ENCODE measurements around the gene VWC2L.

Gene VWC2L

DNA sequence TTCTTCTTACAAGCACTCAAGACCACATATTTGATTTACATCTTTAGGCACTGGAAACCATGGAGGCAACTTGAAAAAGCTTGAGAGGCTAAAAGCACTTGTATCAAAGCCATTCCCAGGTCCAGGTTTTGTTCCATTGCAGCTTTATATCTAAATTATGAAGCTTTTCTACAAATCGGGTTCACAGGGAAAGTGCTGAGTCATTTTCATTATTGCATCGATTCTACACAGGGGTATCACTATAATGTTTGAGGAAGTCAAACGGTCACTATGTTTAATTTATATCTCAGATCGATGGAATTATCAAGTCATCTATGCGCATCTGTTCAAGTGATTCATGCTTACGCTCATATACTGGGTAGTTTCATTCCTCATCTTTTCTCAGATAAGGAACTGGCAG lies 118.7 kb downstream of the VWC2L start:
- DNase-seq (no peak), ATAC-seq (replicated peaks) (no peak)
- Mint-ChIP-seq H3K27me3 (peaks cover 0 to 9% of the 10 kb centered on the region in 2 donors), H3K27ac (no peak overlapping the region), H3K4me3 (no peak overlapping the region), H3K36me3 (ENCODE audit: insufficient read depth) (no peaks in the 10 kb centered on the region), H3K9me3 (no peaks in the 10 kb centered on the region), H3K4me1 (ENCODE audit: low read depth in 2 of 2) (no peaks in the 10 kb centered on the region)

DNA sequence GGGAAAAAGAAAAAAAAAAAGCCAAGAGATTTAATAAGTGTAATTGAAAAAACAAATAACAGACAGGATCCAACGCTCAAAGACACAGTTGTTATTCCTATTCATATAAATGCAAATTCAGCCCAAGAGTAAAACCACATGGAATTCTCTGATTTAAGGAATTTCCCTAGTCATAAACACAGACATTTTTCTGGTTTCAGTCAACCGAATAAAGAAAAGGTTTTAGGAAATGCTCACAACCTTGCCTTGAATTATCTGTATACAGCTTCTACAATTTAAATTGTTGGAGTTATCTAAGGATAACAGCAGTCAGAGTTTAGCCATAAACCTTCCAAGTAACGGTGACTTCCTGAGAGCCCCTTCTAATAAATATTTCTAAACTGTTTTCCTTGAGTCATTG lies 122.7 kb downstream of the VWC2L start:
- no peak for DNase-seq
- no peak overlapping the region for H3K27ac Mint-ChIP-seq

DNA sequence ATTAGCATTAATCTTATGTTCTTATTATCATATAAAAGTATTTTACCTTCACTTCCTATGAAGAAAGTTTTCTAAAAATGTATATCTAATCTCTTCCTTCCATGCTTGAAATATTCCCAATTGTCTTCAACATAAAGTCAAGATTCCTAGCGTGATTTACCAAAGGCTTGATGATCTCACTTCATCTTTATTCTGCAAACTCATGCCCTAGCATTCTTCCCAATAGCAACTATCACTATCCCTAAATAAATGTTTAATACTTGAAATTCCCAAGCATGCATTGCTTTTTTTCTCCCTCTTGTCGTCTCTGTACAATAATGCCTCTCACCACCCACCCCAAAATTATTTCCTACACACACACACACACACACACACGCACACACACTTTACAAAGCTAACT lies 125.8 kb downstream of the VWC2L start:
- ATAC-seq (replicated peaks) (no peak), DNase-seq (no peak)
- no peaks in the 10 kb centered on the region for H3K4me1 Mint-ChIP-seq (ENCODE audit: low read depth in 2 of 2)
- no peak overlapping the region for H3K27ac Mint-ChIP-seq
- H3K27me3 Mint-ChIP-seq: peaks cover 0 to 10% of the 10 kb centered on the region in 2 donors
- no peaks in the 10 kb centered on the region for H3K36me3 Mint-ChIP-seq (ENCODE audit: insufficient read depth)
- H3K9me3 Mint-ChIP-seq: no peaks in the 10 kb centered on the region
- H3K4me3 Mint-ChIP-seq: no peak overlapping the region

More for the DNA sequence above, 122.7 kb downstream of the VWC2L start:
- no peak for ATAC-seq (replicated peaks)
- Mint-ChIP-seq H3K9me3 (no peaks in the 10 kb centered on the region), H3K27me3 (peaks cover 9 to 10% of the 10 kb centered on the region in 2 donors), H3K4me3 (no peak overlapping the region), H3K4me1 (ENCODE audit: low read depth in 2 of 2) (no peaks in the 10 kb centered on the region), H3K36me3 (ENCODE audit: insufficient read depth) (no peaks in the 10 kb centered on the region)

DNA sequence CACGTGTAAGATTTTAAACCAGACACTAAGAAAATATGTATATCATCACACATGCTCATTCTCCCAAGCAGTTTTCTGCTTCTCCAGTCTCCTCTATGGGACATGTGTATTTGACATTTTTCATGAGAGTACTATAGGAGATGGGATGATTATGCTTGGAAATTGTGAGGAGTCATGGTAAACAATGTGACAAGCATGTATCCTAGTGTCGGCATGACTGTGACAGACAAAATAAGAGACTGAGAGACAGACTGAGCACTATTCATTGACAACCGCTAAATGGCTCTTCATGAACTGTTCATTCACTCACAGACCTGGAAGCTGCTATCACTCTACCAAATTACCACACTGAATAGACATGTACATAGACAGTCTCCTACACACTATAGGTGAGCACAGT lies 127.1 kb downstream of the VWC2L start:
- no peaks in the 10 kb centered on the region for H3K36me3 Mint-ChIP-seq (ENCODE audit: insufficient read depth)
- no peaks in the 10 kb centered on the region for H3K4me1 Mint-ChIP-seq (ENCODE audit: low read depth in 2 of 2)
- no peaks in the 10 kb centered on the region for H3K9me3 Mint-ChIP-seq
- DNase-seq (no peak), ATAC-seq (replicated peaks) (no peak)
- H3K27me3 Mint-ChIP-seq: peaks cover 0 to 15% of the 10 kb centered on the region in 2 donors
- no peak overlapping the region for H3K27ac Mint-ChIP-seq
- no peak overlapping the region for H3K4me3 Mint-ChIP-seq

DNA sequence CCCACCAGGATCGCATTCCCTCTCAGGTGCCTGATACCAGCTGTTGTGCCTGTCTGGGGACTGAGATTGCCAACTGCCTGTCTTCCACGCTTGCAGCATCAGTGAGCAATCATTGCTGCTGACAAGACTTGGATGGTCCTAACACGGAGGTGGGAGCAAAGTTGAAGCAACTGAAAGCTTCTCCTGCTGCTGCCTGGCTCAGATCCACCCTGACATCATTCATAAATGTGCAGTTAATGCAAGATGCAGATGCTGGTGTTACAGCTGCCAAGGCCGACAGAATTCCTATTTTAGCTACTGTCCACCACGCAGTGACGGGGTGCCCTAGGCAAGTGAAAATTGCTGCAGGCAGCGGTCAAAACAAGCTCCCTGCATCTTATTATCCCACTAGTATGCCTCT lies 131.4 kb downstream of the VWC2L start:
- Mint-ChIP-seq H3K9me3 (no peaks in the 10 kb centered on the region), H3K36me3 (ENCODE audit: insufficient read depth) (no peaks in the 10 kb centered on the region), H3K4me3 (no peak overlapping the region), H3K4me1 (ENCODE audit: low read depth in 2 of 2) (peaks cover 0 to 3% of the 10 kb centered on the region in 2 donors), H3K27me3 (peaks cover 0 to 11% of the 10 kb centered on the region in 2 donors), H3K27ac (no peak overlapping the region)
- no peak for DNase-seq
- no peak for ATAC-seq (replicated peaks)

DNA sequence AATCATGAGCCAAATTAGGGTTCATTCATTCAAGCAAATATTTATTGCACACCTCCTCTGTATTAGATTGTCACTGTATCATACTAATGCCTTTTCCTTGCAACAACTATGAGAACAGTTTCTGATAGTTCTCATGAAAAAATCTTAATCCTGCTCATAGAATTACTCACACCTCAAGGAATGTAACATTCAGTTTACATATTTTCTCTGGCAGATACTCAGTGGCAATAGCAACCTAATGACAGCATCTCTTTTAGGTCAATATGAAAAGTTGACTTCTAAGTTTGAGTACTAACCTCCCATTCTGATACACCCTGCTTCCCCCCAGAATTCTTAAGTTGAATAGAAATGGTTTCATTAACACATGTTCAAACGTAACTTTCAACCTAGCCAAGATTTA lies 132.0 kb downstream of the VWC2L start:
- Mint-ChIP-seq H3K4me1 (ENCODE audit: low read depth in 2 of 2) (peaks cover 0 to 3% of the 10 kb centered on the region in 2 donors), H3K27ac (no peak overlapping the region), H3K4me3 (no peak overlapping the region), H3K27me3 (peaks cover 0 to 7% of the 10 kb centered on the region in 2 donors), H3K9me3 (no peaks in the 10 kb centered on the region), H3K36me3 (ENCODE audit: insufficient read depth) (no peaks in the 10 kb centered on the region)
- ATAC-seq (replicated peaks): no peak
- DNase-seq: no peak

DNA sequence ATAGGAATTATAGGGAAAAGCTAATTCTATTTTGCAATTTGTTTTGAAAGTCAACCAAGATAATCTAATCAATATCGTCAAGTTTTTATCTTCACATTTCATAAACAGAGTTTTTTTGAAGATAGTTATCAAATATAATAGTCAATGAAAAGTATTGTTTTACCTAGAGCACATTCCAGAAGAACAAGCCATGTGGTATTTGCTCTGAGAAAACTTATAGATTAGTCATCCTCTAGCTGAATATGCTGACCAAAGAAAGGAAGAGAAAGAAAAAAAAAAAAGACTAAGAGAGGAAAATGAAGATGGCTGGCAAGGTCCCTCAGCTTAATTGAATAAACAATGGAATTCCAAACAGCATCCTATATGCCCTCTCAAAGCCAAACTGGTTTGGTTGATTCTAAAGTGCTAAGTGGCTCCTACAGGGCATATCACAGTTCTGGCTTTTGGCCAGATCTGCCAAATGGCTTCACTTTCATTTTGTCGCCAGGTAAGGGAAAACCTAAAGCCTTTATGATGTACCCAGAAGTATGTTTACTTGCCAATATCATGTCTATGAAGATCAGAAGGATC lies 132.6 kb downstream of the VWC2L start:
- ATAC-seq (replicated peaks) (no peak), DNase-seq (no peak)
- Mint-ChIP-seq H3K36me3 (ENCODE audit: insufficient read depth) (no peaks in the 10 kb centered on the region), H3K27ac (no peak overlapping the region), H3K9me3 (no peaks in the 10 kb centered on the region), H3K4me1 (ENCODE audit: low read depth in 2 of 2) (peaks cover 0 to 3% of the 10 kb centered on the region in 2 donors), H3K27me3 (peaks cover 0 to 7% of the 10 kb centered on the region in 2 donors), H3K4me3 (no peak overlapping the region)

DNA sequence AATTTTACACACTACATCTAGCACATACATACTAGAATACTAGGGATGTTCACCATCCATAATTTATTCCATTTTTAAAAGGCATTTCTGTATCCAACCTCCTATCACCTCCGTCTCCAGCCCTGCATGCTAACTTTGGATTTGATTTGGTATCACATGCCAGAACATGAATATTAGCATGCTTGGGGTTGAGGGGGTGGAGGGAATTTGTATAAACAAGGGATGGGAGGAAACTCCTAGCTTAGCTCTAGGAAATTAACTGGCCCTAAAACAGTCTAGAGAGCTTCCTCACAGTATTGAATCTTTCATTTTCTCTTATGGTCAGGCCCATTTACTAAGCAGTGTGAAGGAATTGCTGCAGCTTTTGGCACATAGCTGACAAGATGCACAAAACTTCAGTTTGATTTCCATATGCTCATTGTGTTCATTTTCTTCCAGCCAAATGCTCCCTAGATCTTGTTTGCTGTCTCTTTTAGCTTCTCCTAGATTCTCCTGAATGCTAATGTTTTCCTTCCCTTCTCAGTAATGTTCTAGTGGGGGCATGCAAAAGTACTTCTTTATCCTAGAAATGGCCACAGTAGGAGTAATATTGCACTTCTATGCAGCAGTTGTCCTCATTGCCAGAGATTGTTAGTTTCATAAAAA lies 135.2 kb downstream of the VWC2L start:
- Mint-ChIP-seq H3K4me1 (ENCODE audit: low read depth in 2 of 2) (peaks cover 0 to 3% of the 10 kb centered on the region in 2 donors), H3K9me3 (no peaks in the 10 kb centered on the region), H3K36me3 (ENCODE audit: insufficient read depth) (no peaks in the 10 kb centered on the region), H3K4me3 (no peak overlapping the region), H3K27me3 (peaks cover 0 to 7% of the 10 kb centered on the region in 2 donors), H3K27ac (no peak overlapping the region)
- no peak for ATAC-seq (replicated peaks)
- DNase-seq: no peak

DNA sequence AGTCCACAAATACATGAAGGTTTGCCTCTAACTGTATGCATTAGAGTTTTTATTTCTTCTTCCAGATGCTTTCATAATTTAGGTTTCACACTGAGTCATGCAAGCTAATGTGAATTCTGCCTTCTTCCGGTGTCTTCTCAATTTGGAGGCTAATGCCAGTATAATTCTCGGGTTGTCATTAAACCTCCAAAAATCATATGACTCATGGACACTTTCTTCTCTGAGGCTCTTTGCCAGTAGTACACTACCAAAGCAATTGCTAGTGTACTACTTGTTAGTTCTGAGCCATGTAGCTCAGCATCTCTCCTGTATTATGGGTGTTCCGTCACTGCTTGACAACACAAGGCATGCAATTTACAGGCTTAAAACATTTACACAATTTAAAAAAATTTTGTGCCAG lies 137.1 kb downstream of the VWC2L start:
- Mint-ChIP-seq H3K4me1 (ENCODE audit: low read depth in 2 of 2) (peaks cover 0 to 3% of the 10 kb centered on the region in 2 donors), H3K27ac (no peak overlapping the region), H3K27me3 (peaks cover 0 to 2% of the 10 kb centered on the region in 2 donors), H3K9me3 (no peaks in the 10 kb centered on the region), H3K36me3 (ENCODE audit: insufficient read depth) (no peaks in the 10 kb centered on the region), H3K4me3 (no peak overlapping the region)
- ATAC-seq (replicated peaks) (no peak), DNase-seq (no peak)

DNA sequence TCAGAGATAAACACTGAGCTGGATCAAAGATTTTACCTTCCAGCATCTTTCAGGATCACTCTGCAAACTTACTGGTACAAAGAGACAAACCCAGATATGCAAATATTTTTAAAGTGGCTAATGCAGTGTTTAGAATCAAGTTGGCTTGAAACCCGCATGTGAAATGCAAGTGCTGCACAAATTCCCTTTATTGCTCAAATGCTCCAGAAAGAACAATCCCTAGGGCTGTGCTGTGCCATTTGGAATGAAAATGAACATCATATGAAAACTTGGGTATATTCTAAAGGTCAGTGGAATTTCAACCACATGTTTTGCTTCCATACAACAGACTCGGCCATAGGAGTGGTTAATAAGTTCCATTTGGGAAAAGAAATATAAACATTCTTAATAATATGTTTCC lies 139.1 kb downstream of the VWC2L start:
- H3K9me3 Mint-ChIP-seq: no peaks in the 10 kb centered on the region
- H3K4me1 Mint-ChIP-seq (ENCODE audit: low read depth in 2 of 2): no peaks in the 10 kb centered on the region
- H3K4me3 Mint-ChIP-seq: no peak overlapping the region
- DNase-seq: no peak
- no peak for ATAC-seq (replicated peaks)
- H3K27ac Mint-ChIP-seq: no peak overlapping the region
- H3K36me3 Mint-ChIP-seq (ENCODE audit: insufficient read depth): no peaks in the 10 kb centered on the region
- H3K27me3 Mint-ChIP-seq: no peaks in the 10 kb centered on the region

DNA sequence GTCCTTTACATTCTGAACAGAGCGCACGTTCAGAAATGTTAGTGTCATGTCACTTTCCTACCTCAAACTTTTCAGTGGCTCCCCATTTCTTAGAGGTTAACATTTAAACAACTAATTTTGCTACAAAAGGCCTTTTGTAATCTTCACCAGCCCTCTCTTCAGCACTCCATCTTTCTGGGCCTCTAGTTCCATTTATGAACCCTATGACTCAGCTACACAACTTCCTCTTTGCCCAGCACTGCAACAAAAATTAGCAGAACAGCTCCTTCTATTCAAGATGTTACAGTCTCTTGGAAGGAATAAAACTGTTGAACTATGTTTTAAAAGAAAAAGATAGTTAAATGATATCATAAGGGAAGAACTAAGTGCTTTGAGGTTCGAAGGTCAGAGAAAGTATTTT lies 139.9 kb downstream of the VWC2L start:
- ATAC-seq (replicated peaks): no peak
- H3K4me1 Mint-ChIP-seq (ENCODE audit: low read depth in 2 of 2): no peaks in the 10 kb centered on the region
- no peak overlapping the region for H3K27ac Mint-ChIP-seq
- no peak overlapping the region for H3K4me3 Mint-ChIP-seq
- no peak for DNase-seq
- no peaks in the 10 kb centered on the region for H3K36me3 Mint-ChIP-seq (ENCODE audit: insufficient read depth)
- no peaks in the 10 kb centered on the region for H3K9me3 Mint-ChIP-seq
- no peaks in the 10 kb centered on the region for H3K27me3 Mint-ChIP-seq

DNA sequence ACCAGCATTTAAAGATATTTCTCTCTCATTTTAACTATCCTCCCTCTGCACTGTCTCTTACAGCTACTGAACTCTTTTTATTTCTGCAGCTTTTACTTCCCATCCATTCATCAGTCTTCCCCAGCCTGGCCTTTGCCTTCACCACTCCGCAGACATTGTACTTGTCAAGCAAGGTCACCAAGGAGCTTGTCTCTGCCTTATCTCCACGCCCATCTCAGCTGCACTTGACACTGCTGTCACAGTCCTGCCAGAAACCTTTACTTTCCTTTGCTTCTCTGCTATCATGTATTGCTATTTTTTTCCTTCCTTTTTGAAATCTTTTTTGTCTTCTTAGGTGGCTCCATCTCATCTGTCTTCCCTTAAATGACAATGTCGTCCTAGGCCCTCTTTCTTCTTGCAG lies 147.0 kb downstream of the VWC2L start:
- DNase-seq: no peak
- Mint-ChIP-seq H3K9me3 (no peaks in the 10 kb centered on the region), H3K27me3 (no peaks in the 10 kb centered on the region)

DNA sequence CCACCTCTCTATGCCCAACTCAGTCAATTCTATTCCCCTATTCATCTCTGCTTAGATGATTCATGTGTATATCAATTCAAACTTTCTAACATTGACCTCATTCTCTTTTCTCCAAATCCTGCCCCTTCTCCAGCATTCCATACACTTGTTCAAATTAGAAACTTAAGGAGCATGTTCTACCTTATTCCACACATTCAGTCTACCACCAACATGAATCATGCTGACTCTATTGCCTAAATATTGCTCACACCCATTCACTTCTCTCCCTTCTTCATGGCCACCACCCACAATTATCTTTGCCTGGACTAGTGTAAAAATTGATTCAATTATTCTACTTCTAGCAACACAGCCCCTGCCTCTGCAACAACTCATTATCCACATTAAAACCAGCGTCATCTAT lies 147.5 kb downstream of the VWC2L start:
- no peaks in the 10 kb centered on the region for H3K36me3 Mint-ChIP-seq (ENCODE audit: insufficient read depth)
- no peak overlapping the region for H3K4me3 Mint-ChIP-seq
- ATAC-seq (replicated peaks) (no peak), DNase-seq (no peak)
- H3K4me1 Mint-ChIP-seq (ENCODE audit: low read depth in 2 of 2): no peaks in the 10 kb centered on the region
- no peak overlapping the region for H3K27ac Mint-ChIP-seq
- no peaks in the 10 kb centered on the region for H3K27me3 Mint-ChIP-seq
- no peaks in the 10 kb centered on the region for H3K9me3 Mint-ChIP-seq

More for the DNA sequence above, 147.0 kb downstream of the VWC2L start:
- ATAC-seq (replicated peaks): no peak
- no peak overlapping the region for H3K4me3 Mint-ChIP-seq
- no peaks in the 10 kb centered on the region for H3K36me3 Mint-ChIP-seq (ENCODE audit: insufficient read depth)
- H3K4me1 Mint-ChIP-seq (ENCODE audit: low read depth in 2 of 2): no peaks in the 10 kb centered on the region
- no peak overlapping the region for H3K27ac Mint-ChIP-seq

DNA sequence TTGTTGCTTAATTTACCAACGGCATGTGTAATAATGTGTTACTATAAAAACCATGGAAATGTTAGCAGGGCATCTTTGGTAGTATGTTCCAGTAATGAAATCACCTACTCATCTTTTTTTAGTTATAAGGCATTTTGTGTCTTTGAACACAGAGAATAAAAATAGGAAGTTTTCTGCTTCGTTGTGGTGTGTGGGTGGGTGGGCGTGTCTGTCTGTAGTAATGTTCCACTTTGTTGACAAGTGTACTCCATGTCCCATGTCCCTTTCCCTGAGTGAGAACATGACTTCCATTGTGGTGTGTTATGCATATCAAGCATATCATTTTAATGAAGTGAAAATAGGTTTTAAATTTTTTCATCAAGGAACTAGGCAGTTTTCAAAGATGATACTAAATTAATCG lies 149.3 kb downstream of the VWC2L start:
- no peak overlapping the region for H3K27ac Mint-ChIP-seq
- no peak overlapping the region for H3K4me3 Mint-ChIP-seq
- H3K4me1 Mint-ChIP-seq (ENCODE audit: low read depth in 2 of 2): no peaks in the 10 kb centered on the region
- no peak for DNase-seq
- H3K27me3 Mint-ChIP-seq: peaks cover 0 to under 1% of the 10 kb centered on the region in 2 donors
- no peaks in the 10 kb centered on the region for H3K36me3 Mint-ChIP-seq (ENCODE audit: insufficient read depth)
- no peak for ATAC-seq (replicated peaks)
- H3K9me3 Mint-ChIP-seq: no peaks in the 10 kb centered on the region
